ENCODE data around the gene MEAK7. TPM values are rescaled to one million over a fixed set of nuclear protein-coding genes. Genes with fewer than 3 reads are reported as not detected.
A peak's percentile ranks its signal among the peaks of the same experiment; 100 is the strongest.

The MEAK7 gene
- total and polyA plus RNA-seq, 2 of the 8 experiments (the other 6 are each of a cell fraction or from before 2014, with no cell fraction given), result 9.6 to 19.6 TPM

DNA sequence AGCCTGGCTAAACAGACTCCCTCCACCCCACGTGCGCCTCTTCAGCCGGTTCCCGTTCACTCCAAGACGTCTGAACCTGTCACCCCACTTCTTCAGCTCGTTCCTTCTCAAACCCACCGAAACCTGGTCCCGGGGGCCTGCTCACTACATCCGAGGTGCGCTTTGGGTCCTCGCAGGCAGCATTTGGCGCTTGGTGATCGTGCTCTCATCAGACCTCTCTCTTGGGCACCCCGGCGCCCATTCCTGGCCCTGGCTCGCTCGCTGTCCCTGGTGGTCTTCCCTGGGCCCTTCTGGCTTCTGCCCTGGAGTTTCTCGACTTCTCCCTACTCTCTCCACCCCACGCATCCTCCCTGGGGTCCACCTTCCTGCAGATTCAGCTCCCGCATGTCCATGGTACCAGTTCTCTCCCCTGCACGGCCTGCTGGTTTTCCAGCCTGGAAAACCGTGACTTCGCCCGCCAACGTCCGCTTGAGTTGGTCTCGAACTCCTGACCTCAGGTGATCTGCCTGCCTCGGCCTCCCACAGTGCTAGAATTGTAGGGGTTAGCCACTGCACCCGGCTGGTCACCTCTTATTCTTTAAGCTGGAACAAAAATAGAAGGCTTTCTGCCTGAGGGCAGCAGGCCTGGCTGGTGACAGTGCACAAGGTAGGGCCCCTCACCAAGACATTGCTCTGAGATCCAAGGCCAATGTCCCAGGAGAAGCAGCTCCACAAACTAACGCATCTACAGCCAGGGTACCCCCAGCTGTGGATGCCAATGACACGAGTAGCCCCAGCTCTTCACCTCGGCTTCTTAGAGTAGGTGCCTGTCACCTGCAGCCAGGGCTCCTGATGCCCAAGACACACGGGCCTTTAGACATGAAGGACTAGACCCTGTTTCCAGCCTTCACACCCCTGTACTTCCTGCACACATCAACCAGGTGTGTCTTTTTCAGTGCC, 1.1 kb upstream of the MEAK7 start:
- Histone ChIP-seq H3K4me3 (ENCODE audit: extremely low read depth in 1 of 4, insufficient read depth in 2 of 4, low read depth in 3 of 4, low read length in 4 of 4) (peak overlapping the region; percentile 23 to 96 (median 58); a peak in 5 of 8 replicates), H2BK20ac (ENCODE audit: low read length) (no peak overlapping the region), H3K27me3 (replicated peaks in 1 of 4; ENCODE audit: control insufficient read depth in 3 of 4, extremely low read depth in 1 of 4, insufficient read depth in 3 of 4, low read length in 3 of 4) (no peaks in the 10 kb centered on the region), H3K23me2 (ENCODE audit: low read depth, low read length) (peaks cover 9% of the 10 kb centered on the region; the same call in 1 of the 2 replicates), H2BK15ac (ENCODE audit: low read length) (peak overlapping the region; percentile 81; the same call in 1 of the 2 replicates), H3K27ac (ENCODE audit: low read depth, low read length) (peak overlapping the region; percentile 44; the same call in 1 of the 2 replicates), H3K23ac (ENCODE audit: insufficient read length) (no peak overlapping the region), H2AK5ac (ENCODE audit: low read depth, low read length) (0 out of 2 replicates have a peak overlapping the region, but pooled peaks have one; percentile 86), H4K5ac (ENCODE audit: insufficient read length, low read depth, low read length) (peak overlapping the region; percentile 28), H3K4me1 (replicated peaks in 1 of 4; ENCODE audit: control insufficient read depth in 3 of 4, insufficient read depth in 4 of 4, low read length in 3 of 4) (peaks cover 0 to 21% (median 14%) of the 10 kb centered on the region in 4 experiments; a peak in 5 of 7 replicates), H4K8ac (ENCODE audit: extremely low read depth, insufficient read depth, low read length) (peak overlapping the region; percentile 31; the same call in 1 of the 2 replicates), H3K18ac (ENCODE audit: extremely low read depth, low read length) (peak overlapping the region; percentile 87), H3K79me1 (ENCODE audit: low read depth, low read length) (no peaks in the 10 kb centered on the region), H4K20me1 (replicated peaks in 1 of 2; ENCODE audit: control insufficient read depth in 1 of 2, insufficient read depth in 2 of 2, low read length in 2 of 2) (no peaks in the 10 kb centered on the region), H3K14ac (ENCODE audit: insufficient read length) (no peak overlapping the region), H3K4ac (replicated peaks; ENCODE audit: insufficient read length, low read depth, low read length) (peak overlapping the region; percentile 1), H3K56ac (replicated peaks; ENCODE audit: insufficient read length, low read depth, low read length) (no peak overlapping the region), H3K9ac (replicated peaks in 1 of 4; ENCODE audit: extremely low read depth in 1 of 4, low read depth in 3 of 4, low read length in 3 of 4) (peak overlapping the region in 1 of 4 experiments; percentile 25; a peak in 2 of 7 replicates), H2BK5ac (ENCODE audit: low read depth, low read length) (no peak overlapping the region; the same call in 1 of the 2 replicates), H3K79me2 (ENCODE audit: control insufficient read depth in 1 of 2, insufficient read depth in 2 of 2, low read length in 2 of 2) (peaks cover 0 to 4% of the 10 kb centered on the region in 2 experiments; a peak in 1 of 4 replicates), H4K91ac (replicated peaks; ENCODE audit: insufficient read length, low read length) (peak overlapping the region; percentile 34), H2AFZ (ENCODE audit: low read length) (no peak overlapping the region), H2BK120ac (replicated peaks; ENCODE audit: low read depth, low read length) (no peak overlapping the region), H3K4me2 (ENCODE audit: insufficient read depth in 1 of 2, low read depth in 2 of 2, low read length in 2 of 2) (peak overlapping the region; percentile 66 to 90), H2BK12ac (ENCODE audit: low read depth, low read length) (peak overlapping the region; percentile 75), H3K36me3 (ENCODE audit: control insufficient read depth in 2 of 4, insufficient read depth in 4 of 4, low read length in 3 of 4) (no peaks in the 10 kb centered on the region), H3K9me3 (ENCODE audit: insufficient read depth in 2 of 2, low read depth in 1 of 2, low read length in 1 of 2) (no peaks in the 10 kb centered on the region)
- POLR2A ChIA-PET (ENCODE audit: partially characterized antibody), result interaction anchor here (0.6 to 1.8 kb wide), 5 partner anchors 62 to 220 kb away, joined by 3 to 5 read pairs (median 4); no protein-coding TSS in a partner anchor
- WGBS, 2 experiments (ENCODE audit: extremely low coverage in 1 of 2, insufficient coverage in 1 of 2, insufficient read length in 1 of 2, insufficient replicate concordance in 2 of 2, low coverage in 1 of 2, low lambda C conversion rate in 2 of 2, missing lambda C conversion rate in 1 of 2), result 90% methylated on average over 33 of the region's 33 CpGs; no CpG with 5 or more reads in 1 of the 2 experiments
- CTCF ChIA-PET (ENCODE audit: partially characterized antibody), result interaction anchor here (0.8 to 9.7 kb wide), 60 partner anchors 9 to 500 kb away, joined by 3 to 64 read pairs (median 5); no protein-coding TSS in a partner anchor
- DNase-seq (ENCODE audit: low read depth in 1 of 2, low spot score in 2 of 2) (no peak), FAIRE-seq (no peak)
- TF ChIP-seq SUZ12 (IDR thresholded peaks at IDR 0.05; ENCODE audit: low read length) (no peak), SP4 (IDR thresholded peaks at IDR 0.05; ENCODE audit: low read length) (no peak), KDM1A (IDR thresholded peaks at IDR 0.05; ENCODE audit: borderline replicate concordance, low read length) (no peak), SRF (IDR thresholded peaks at IDR 0.05; ENCODE audit: low read depth, low read length) (no peak), HDAC6 (IDR thresholded peaks at IDR 0.05; ENCODE audit: low read depth, low read length) (no peak), MAFK (IDR thresholded peaks at IDR 0.05; ENCODE audit: low read depth, low read length) (no peak), PHF8 (conservative IDR thresholded peaks at IDR 0.05; ENCODE audit: low read depth, low read length) (no peak), KDM5A (IDR thresholded peaks at IDR 0.05; ENCODE audit: low read length) (no peak), POU5F1 (IDR thresholded peaks at IDR 0.05; ENCODE audit: low read depth, low read length) (no peak), SP2 (IDR thresholded peaks at IDR 0.05; ENCODE audit: low read length) (no peak), POLR2A (IDR thresholded peaks at IDR 0.05; ENCODE audit: control extremely low read depth in 1 of 2, low read depth in 2 of 2, low read length in 2 of 2) (no peak)
- TF ChIP-seq, protein P1, sequence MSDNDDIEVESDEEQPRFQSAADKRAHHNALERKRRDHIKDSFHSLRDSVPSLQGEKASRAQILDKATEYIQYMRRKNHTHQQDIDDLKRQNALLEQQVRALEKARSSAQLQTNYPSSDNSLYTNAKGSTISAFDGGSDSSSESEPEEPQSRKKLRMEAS (IDR thresholded peaks at IDR 0.05), result no peak
